ENCODE data around the gene THEMIS2. TPM values are rescaled to one million over a fixed set of nuclear protein-coding genes. Genes with fewer than 3 reads are reported as not detected.

THEMIS2 gene
- total and polyA plus RNA-seq, 12 donors, result 2.5 to 29.3 (median 5.7) TPM

- no peak overlapping the region for H3K4me3 ChIP-seq
- intact Hi-C loops (cut with DNase I), result loop anchor here in 4 of 10 donors (10.0 kb wide), 2 partner anchors 113 to 343 kb away; no protein-coding TSS in a partner anchor
- WGBS, 2 donors, result 91 to 92% methylated on average over 10 of the region's 10 CpGs
- H3K36me3 ChIP-seq, result no peaks in the 10 kb centered on the region
- DNase-seq, result no peak
- no peaks in the 10 kb centered on the region for H3K9me3 ChIP-seq
- ATAC-seq, result no peak
- TF ChIP-seq CTCF (IDR thresholded peaks at IDR 0.05), result no peak
- H3K27ac ChIP-seq, result peak overlapping the region in 1 of 10 donors; percentile 94
- peaks cover 0 to 58% (median 8%) of the 10 kb centered on the region in 9 donors for H3K4me1 ChIP-seq
- H3K27me3 ChIP-seq, result no peaks in the 10 kb centered on the region
These were observed 10.9 kb upstream of the THEMIS2 start for GRCh38 chr1:27861436-27861835.

GRCh38 chr1:27862004-27862403 is 10.3 kb upstream of the THEMIS2 start:
- H3K36me3 ChIP-seq, result no peaks in the 10 kb centered on the region
- intact Hi-C loops (cut with DNase I), result loop anchor here in 4 of 10 donors (10.0 kb wide), 2 partner anchors 113 to 343 kb away; no protein-coding TSS in a partner anchor
- DNase-seq, result no peak
- H3K9me3 ChIP-seq, result no peaks in the 10 kb centered on the region
- H3K4me3 ChIP-seq, result peak overlapping the region in 1 of 10 donors; percentile 32
- 93 to 94% methylated on average over 3 of the region's 3 CpGs for WGBS, 2 donors
- TF ChIP-seq CTCF (IDR thresholded peaks at IDR 0.05), result no peak
- peaks cover 0 to 58% (median 8%) of the 10 kb centered on the region in 9 donors for H3K4me1 ChIP-seq
- no peak for ATAC-seq
- no peaks in the 10 kb centered on the region for H3K27me3 ChIP-seq
- H3K27ac ChIP-seq, result peak overlapping the region in 5 of 10 donors; percentile 25 to 94 (median 56)

- peak overlapping the region in 1 of 10 donors; percentile 32 for H3K4me3 ChIP-seq
- TF ChIP-seq CTCF (IDR thresholded peaks at IDR 0.05), result no peak
- intact Hi-C loops (cut with DNase I), result loop anchor here in 4 of 10 donors (10.0 kb wide), 2 partner anchors 112 to 342 kb away; no protein-coding TSS in a partner anchor
- H3K27ac ChIP-seq, result peak overlapping the region in 8 of 10 donors; percentile 42 to 94 (median 58)
- H3K4me1 ChIP-seq, result peaks cover 0 to 57% (median 7%) of the 10 kb centered on the region in 9 donors
- no peaks in the 10 kb centered on the region for H3K9me3 ChIP-seq
- ATAC-seq (peak; percentile 80 to 93 (median 86)), DNase-seq (peak in 1 of 2 donors; percentile 59)
- 86 to 87% methylated on average over 9 of the region's 9 CpGs for WGBS, 2 donors
- H3K27me3 ChIP-seq, result no peaks in the 10 kb centered on the region
- H3K36me3 ChIP-seq, result no peaks in the 10 kb centered on the region
These were observed 9.4 kb upstream of the THEMIS2 start for GRCh38 chr1:27862671-27863537.

GRCh38 chr1:27863538-27863915 is 8.8 kb upstream of the THEMIS2 start:
- no peaks in the 10 kb centered on the region for H3K27me3 ChIP-seq
- 77 to 100% methylated on average over 1 of the region's 1 CpG for WGBS, 2 donors
- peaks cover 0 to 56% (median 2%) of the 10 kb centered on the region in 9 donors for H3K4me1 ChIP-seq
- TF ChIP-seq CTCF (IDR thresholded peaks at IDR 0.05), result no peak
- no peaks in the 10 kb centered on the region for H3K9me3 ChIP-seq
- H3K36me3 ChIP-seq, result no peaks in the 10 kb centered on the region
- DNase-seq (no peak), ATAC-seq (peak in 7 of 8 donors; percentile 40 to 64 (median 53))
- intact Hi-C loops (cut with DNase I), result loop anchor here in 4 of 10 donors (10.0 kb wide), 2 partner anchors 111 to 341 kb away; no protein-coding TSS in a partner anchor
- H3K27ac ChIP-seq, result peak overlapping the region in 8 of 10 donors; percentile 42 to 94 (median 57)
- H3K4me3 ChIP-seq, result no peak overlapping the region

All from heart right ventricle (tissue), 16 donors.